Kidney epithelial cell (primary cell): ENCODE data around the gene TIAM2. TPM values are rescaled to one million over a fixed set of nuclear protein-coding genes. Genes with fewer than 3 reads are reported as not detected.

Source experiments
- DNase-seq: peaks from one replicate; pipeline ENCODE4 v3.0.0-alpha.2; 2010; ENCODE audit warnings: low read depth
- H3K27me3 ChIP-seq: 2 replicates; pipeline ENCODE4 v1.6.0; 2011; ENCODE audit warnings: low read length; ENCODE audit not compliant: control insufficient read depth, insufficient read depth
- H3K36me3 ChIP-seq: 2 replicates; pipeline ENCODE4 v1.5.1; 2011; ENCODE audit warnings: low read length; ENCODE audit not compliant: control insufficient read depth, insufficient read depth
- H3K4me3 ChIP-seq: 2 replicates; pipeline ENCODE4 v1.5.1; 2011; ENCODE audit warnings: low read depth, mild to moderate bottlenecking, control low read depth, low read length
- total RNA-seq: library from RNA; depleted of rRNA; stranded (reverse); fragments of >200 nt; gene quantifications from 2 replicates; pipeline ENCODE4 v1.2.3, GENCODE V29; 2015
- TF ChIP-seq, protein P1 (sequence below): IDR thresholded peaks from 2 replicates; pipeline ENCODE4 v1.5.1; 2011; ENCODE audit warnings: mild to moderate bottlenecking, moderate library complexity, low read length, control low read depth, inconsistent platforms; ENCODE audit not compliant: insufficient read depth, poor library complexity, severe bottlenecking

TIAM2 gene
- total RNA-seq, 1 donor from 2014 or later = 21.3 TPM

- DNase-seq = no peak
- TF ChIP-seq, protein P1, sequence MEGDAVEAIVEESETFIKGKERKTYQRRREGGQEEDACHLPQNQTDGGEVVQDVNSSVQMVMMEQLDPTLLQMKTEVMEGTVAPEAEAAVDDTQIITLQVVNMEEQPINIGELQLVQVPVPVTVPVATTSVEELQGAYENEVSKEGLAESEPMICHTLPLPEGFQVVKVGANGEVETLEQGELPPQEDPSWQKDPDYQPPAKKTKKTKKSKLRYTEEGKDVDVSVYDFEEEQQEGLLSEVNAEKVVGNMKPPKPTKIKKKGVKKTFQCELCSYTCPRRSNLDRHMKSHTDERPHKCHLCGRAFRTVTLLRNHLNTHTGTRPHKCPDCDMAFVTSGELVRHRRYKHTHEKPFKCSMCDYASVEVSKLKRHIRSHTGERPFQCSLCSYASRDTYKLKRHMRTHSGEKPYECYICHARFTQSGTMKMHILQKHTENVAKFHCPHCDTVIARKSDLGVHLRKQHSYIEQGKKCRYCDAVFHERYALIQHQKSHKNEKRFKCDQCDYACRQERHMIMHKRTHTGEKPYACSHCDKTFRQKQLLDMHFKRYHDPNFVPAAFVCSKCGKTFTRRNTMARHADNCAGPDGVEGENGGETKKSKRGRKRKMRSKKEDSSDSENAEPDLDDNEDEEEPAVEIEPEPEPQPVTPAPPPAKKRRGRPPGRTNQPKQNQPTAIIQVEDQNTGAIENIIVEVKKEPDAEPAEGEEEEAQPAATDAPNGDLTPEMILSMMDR = no peak
- Histone ChIP-seq H3K36me3 (no peaks in the 10 kb centered on the region), H3K27me3 (no peaks in the 10 kb centered on the region), H3K4me3 (no peak overlapping the region)
Observed at GRCh38 chr6:155040154-155040553, 45.0 kb downstream of the TIAM2 start.

- TF ChIP-seq, protein P1 = no peak
- Histone ChIP-seq H3K4me3 (no peak overlapping the region), H3K27me3 (no peaks in the 10 kb centered on the region), H3K36me3 (no peaks in the 10 kb centered on the region)
- DNase-seq = no peak
Observed at GRCh38 chr6:155040901-155041650, 46.0 kb downstream of the TIAM2 start.

GRCh38 chr6:155041741-155042279 is 46.7 kb downstream of the TIAM2 start:
- no peak for DNase-seq
- TF ChIP-seq, protein P1 = no peak
- no peak overlapping the region for H3K4me3 ChIP-seq
- H3K36me3 ChIP-seq = no peaks in the 10 kb centered on the region
- no peaks in the 10 kb centered on the region for H3K27me3 ChIP-seq

DNA sequence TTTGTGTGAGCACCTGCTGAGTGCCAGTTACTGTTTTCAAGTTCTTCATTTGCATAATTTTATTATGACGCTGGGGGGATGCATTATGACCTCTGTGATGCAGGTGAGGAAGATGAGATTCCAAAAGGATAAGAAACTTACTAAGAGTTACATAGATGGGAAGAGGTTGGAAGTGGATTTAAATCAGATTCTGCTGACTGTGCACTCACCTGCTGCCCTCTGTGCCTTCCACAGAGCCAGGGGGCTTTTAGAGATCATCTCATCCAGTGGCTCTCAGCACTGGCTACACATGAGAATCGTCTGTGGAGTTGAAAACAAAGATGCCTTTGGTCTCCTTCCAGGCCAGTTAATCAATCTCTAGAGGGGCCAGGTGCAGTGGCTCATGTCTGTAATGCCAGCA is 47.9 kb downstream of the TIAM2 start:
- TF ChIP-seq, protein P1 = no peak
- H3K27me3 ChIP-seq = no peaks in the 10 kb centered on the region
- no peak for DNase-seq
- H3K4me3 ChIP-seq = no peak overlapping the region
- H3K36me3 ChIP-seq = no peaks in the 10 kb centered on the region

DNA sequence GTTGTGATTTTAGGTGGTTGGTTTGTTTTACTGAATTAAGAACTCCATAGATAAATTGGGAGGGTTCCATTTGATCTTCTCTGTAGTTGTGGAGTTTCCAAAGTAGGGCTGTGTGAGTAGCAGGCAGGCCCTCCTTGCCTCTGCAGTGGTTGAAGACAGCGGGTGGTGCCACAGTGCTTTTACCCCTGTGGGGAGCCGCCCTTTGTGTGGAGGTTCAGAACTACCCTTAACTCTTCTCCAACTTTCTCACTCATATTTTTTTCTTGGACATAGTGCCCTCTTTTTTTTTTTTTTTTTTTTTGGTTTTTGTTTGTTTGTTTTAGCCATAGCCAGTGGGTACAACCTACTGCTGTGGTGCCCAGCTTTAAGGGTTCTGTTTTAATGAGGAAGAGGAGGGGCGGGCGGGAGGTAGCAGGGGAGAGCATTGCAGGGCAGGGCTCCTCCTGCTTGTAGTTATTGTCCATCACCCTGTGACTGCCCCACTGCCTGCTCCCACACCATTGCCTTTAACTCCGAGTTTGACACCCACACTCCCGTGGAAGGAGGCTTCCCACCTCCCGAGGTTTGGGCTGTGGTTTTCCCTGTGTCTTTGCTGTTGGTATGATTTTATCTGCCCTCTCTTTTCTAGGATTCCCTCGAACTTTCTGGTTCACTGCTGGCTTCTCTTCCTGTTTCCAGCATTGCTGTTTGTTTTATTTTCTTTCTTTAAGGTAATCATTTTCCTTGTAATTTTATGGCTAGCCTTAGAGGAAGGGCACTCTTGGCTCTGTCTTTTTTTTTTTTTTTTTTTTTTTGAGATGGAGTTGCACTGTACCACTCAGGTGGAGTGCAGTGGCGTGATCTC is 50.7 kb downstream of the TIAM2 start:
- Histone ChIP-seq H3K27me3 (no peaks in the 10 kb centered on the region), H3K4me3 (no peak overlapping the region), H3K36me3 (no peaks in the 10 kb centered on the region)
- no peak for DNase-seq
- TF ChIP-seq, protein P1 = no peak
